NCI-H524 treated with DMSO at 0.1 percent for 48 hours (cell line): ENCODE results near the gene METTL15.
"Not testable (repeated sequence)": the region's sequence is repeated elsewhere in the genome, so short reads cannot be mapped to it uniquely, and the experiment has no call there.

ENCODE experiments used
- DNase-seq: peaks from one replicate; lab custom pipeline; 2025; lab: John Stamatoyannopoulos, UW

The METTL15 gene

GRCh38 chr11:28296426-28296825 lies 188.2 kb downstream of the METTL15 start:
- DNase-seq: no peak

GRCh38 chr11:28298209-28298608 lies 190.0 kb downstream of the METTL15 start:
- no peak for DNase-seq

GRCh38 chr11:28303477-28304191 lies 195.4 kb downstream of the METTL15 start:
- DNase-seq: no peak

- DNase-seq: no peak
These were observed 207.3 kb downstream of the METTL15 start for GRCh38 chr11:28315440-28315839.

GRCh38 chr11:28318871-28319270 lies 210.7 kb downstream of the METTL15 start:
- DNase-seq: no peak

GRCh38 chr11:28323621-28324020 lies 215.4 kb downstream of the METTL15 start:
- DNase-seq: no peak

- not testable (repeated sequence) for DNase-seq
These were observed 224.2 kb downstream of the METTL15 start for GRCh38 chr11:28332393-28332792.

- no peak for DNase-seq
These were observed 229.5 kb downstream of the METTL15 start for GRCh38 chr11:28337701-28338100.

- DNase-seq: no peak
These were observed 230.2 kb downstream of the METTL15 start for GRCh38 chr11:28338371-28338770.

- no peak for DNase-seq
These were observed 231.3 kb downstream of the METTL15 start for GRCh38 chr11:28339488-28339887.

GRCh38 chr11:28342716-28343115 lies 234.5 kb downstream of the METTL15 start:
- DNase-seq: no peak

- no peak for DNase-seq
These were observed 235.4 kb downstream of the METTL15 start for GRCh38 chr11:28343304-28344233.

GRCh38 chr11:28346209-28346608 lies 238.0 kb downstream of the METTL15 start:
- no peak for DNase-seq

GRCh38 chr11:28346721-28347120 lies 238.5 kb downstream of the METTL15 start:
- DNase-seq: no peak

- DNase-seq: no peak
These were observed 239.2 kb downstream of the METTL15 start for GRCh38 chr11:28347371-28347770.

GRCh38 chr11:28350216-28350615 lies 242.0 kb downstream of the METTL15 start:
- DNase-seq: no peak

- DNase-seq: no peak
These were observed 245.8 kb downstream of the METTL15 start for GRCh38 chr11:28353991-28354390.

- no peak for DNase-seq
These were observed 258.6 kb downstream of the METTL15 start for GRCh38 chr11:28366549-28367346.

- not testable (repeated sequence) for DNase-seq
These were observed 269.9 kb downstream of the METTL15 start for GRCh38 chr11:28378095-28378494.
